DOHH2 (cell line): Measurements from ENCODE around the gene MROH7.
"Not testable (repeated sequence)": the region's sequence is repeated elsewhere in the genome, so short reads cannot be mapped to it uniquely, and the experiment has no call there.

ENCODE experiments used
- H3F3A ChIP-seq: fragments of 200-600 bp; sonication (generic), shearing (Covaris generic); 2 replicates; pipeline ENCODE4 v1.6.0; 2016; ENCODE audit warnings: antibody characterized with exemption, mild to moderate bottlenecking; ENCODE audit not compliant: control insufficient read depth, insufficient read depth
- H3K27ac ChIP-seq: fragments of 200-600 bp; sonication (generic); 2 replicates; pipeline ENCODE4 v1.5.1; 2014; ENCODE audit warnings: low read depth, mild to moderate bottlenecking, low read length, moderate library complexity
- H3K27me3 ChIP-seq: fragments of 200-600 bp; sonication (generic); 2 replicates; pipeline ENCODE4 v1.6.1; 2014; ENCODE audit warnings: mild to moderate bottlenecking, low read length, mixed read lengths; ENCODE audit not compliant: control insufficient read depth
- H3K36me3 ChIP-seq: fragments of 200-600 bp; sonication (generic); 2 replicates; pipeline ENCODE4 v1.6.1; 2014; ENCODE audit warnings: mild to moderate bottlenecking, low read length, moderate library complexity, mixed read lengths; ENCODE audit not compliant: control insufficient read depth
- H3K4me1 ChIP-seq: fragments of 200-600 bp; sonication (generic); 2 replicates; pipeline ENCODE4 v1.6.1; 2014; ENCODE audit warnings: mild to moderate bottlenecking, low read length, mixed read lengths; ENCODE audit not compliant: control insufficient read depth
- H3K4me2 ChIP-seq: fragments of 200-600 bp; sonication (generic); 2 replicates; pipeline ENCODE4 v1.6.0; 2014; ENCODE audit warnings: mild to moderate bottlenecking, low read length, moderate library complexity
- H3K4me3 ChIP-seq: fragments of 200-600 bp; sonication (generic); 2 replicates; pipeline ENCODE4 v1.5.1; 2014; ENCODE audit warnings: mild to moderate bottlenecking, low read length, mixed read lengths
- H3K79me2 ChIP-seq: fragments of 200-600 bp; sonication (generic); 2 replicates; pipeline ENCODE4 v1.6.1; 2014; ENCODE audit warnings: mild to moderate bottlenecking, low read length, mixed read lengths; ENCODE audit not compliant: control insufficient read depth
- H3K9me2 ChIP-seq: fragments of 200-600 bp; sonication (generic); replicated peaks from 2 replicates; pipeline ENCODE4 v1.6.1; 2014; ENCODE audit warnings: mild to moderate bottlenecking, low read length, mixed read lengths; ENCODE audit not compliant: control insufficient read depth
- H3K9me3 ChIP-seq: fragments of 200-600 bp; sonication (generic); 2 replicates; pipeline ENCODE4 v1.6.1; 2014; ENCODE audit warnings: antibody characterized with exemption, low read length, mixed read lengths; ENCODE audit not compliant: control insufficient read depth, insufficient read depth
- H4K20me1 ChIP-seq: fragments of 200-600 bp; sonication (generic); 2 replicates; pipeline ENCODE4 v1.6.0; 2014; ENCODE audit warnings: low read depth, mild to moderate bottlenecking, antibody characterized with exemption, low read length, moderate library complexity; ENCODE audit not compliant: control insufficient read depth, insufficient read depth
- CTCF ChIP-seq: fragments of 200-600 bp; sonication (generic); IDR thresholded peaks from one replicate; pipeline ENCODE4 v1.5.1; 2014; ENCODE audit warnings: antibody characterized with exemption, mild to moderate bottlenecking, low read depth, low read length; ENCODE audit not compliant: poor library complexity, severe bottlenecking
- EZH2phosphoT487 ChIP-seq: fragments of 200-600 bp; sonication (generic); IDR thresholded peaks from 2 replicates; pipeline ENCODE4 v1.6.1; 2017; ENCODE audit warnings: borderline replicate concordance, mild to moderate bottlenecking, antibody characterized with exemption, low read length, moderate library complexity, mixed read lengths

The MROH7 gene

GRCh38 chr1:54627196-54627595 is 14.4 kb upstream of the MROH7 start:
- H3K9me3 ChIP-seq = no peaks in the 10 kb centered on the region
- no peaks in the 10 kb centered on the region for H3K9me2 ChIP-seq
- H4K20me1 ChIP-seq = no peaks in the 10 kb centered on the region
- H3K27me3 ChIP-seq = no peaks in the 10 kb centered on the region
- no peak overlapping the region for H3K27ac ChIP-seq
- H3K36me3 ChIP-seq = no peaks in the 10 kb centered on the region
- no peaks in the 10 kb centered on the region for H3F3A ChIP-seq
- TF ChIP-seq CTCF = no peak
- no peak for TF ChIP-seq EZH2phosphoT487
- no peak overlapping the region for H3K4me3 ChIP-seq
- no peaks in the 10 kb centered on the region for H3K79me2 ChIP-seq
- no peak overlapping the region for H3K4me2 ChIP-seq
- H3K4me1 ChIP-seq = no peaks in the 10 kb centered on the region

GRCh38 chr1:54635804-54636203 is 5.8 kb upstream of the MROH7 start:
- not testable (repeated sequence) for H3K4me1 ChIP-seq, H3K9me2 ChIP-seq, H3F3A ChIP-seq, H3K9me3 ChIP-seq, H4K20me1 ChIP-seq, H3K36me3 ChIP-seq, H3K4me3 ChIP-seq, H3K27ac ChIP-seq, H3K27me3 ChIP-seq, H3K4me2 ChIP-seq, H3K79me2 ChIP-seq

GRCh38 chr1:54636461-54637446 is 4.8 kb upstream of the MROH7 start:
- H3K79me2 ChIP-seq, H3K9me2 ChIP-seq, H3K9me3 ChIP-seq, H3K27ac ChIP-seq, H3K27me3 ChIP-seq, H3K4me2 ChIP-seq, H3K36me3 ChIP-seq, H4K20me1 ChIP-seq, H3F3A ChIP-seq, H3K4me3 ChIP-seq, H3K4me1 ChIP-seq: not testable (repeated sequence)

GRCh38 chr1:54640361-54640760 is 1.2 kb upstream of the MROH7 start:
- no peaks in the 10 kb centered on the region for H3K79me2 ChIP-seq
- no peaks in the 10 kb centered on the region for H3K36me3 ChIP-seq
- H3K4me2 ChIP-seq = no peak overlapping the region
- no peak for TF ChIP-seq CTCF
- no peak for TF ChIP-seq EZH2phosphoT487
- no peaks in the 10 kb centered on the region for H3F3A ChIP-seq
- no peaks in the 10 kb centered on the region for H3K9me2 ChIP-seq
- peaks cover 9% of the 10 kb centered on the region for H3K9me3 ChIP-seq
- no peak overlapping the region for H3K4me3 ChIP-seq
- no peaks in the 10 kb centered on the region for H4K20me1 ChIP-seq
- no peaks in the 10 kb centered on the region for H3K4me1 ChIP-seq
- no peak overlapping the region for H3K27ac ChIP-seq
- no peaks in the 10 kb centered on the region for H3K27me3 ChIP-seq
